OCI-LY1 (cell line): ENCODE data around the gene RHEBL1.

Experiments
- H2AFZ ChIP-seq: fragments of 200-600 bp; sonication (generic), shearing (Covaris generic); 2 replicates; pipeline ENCODE4 v1.6.0; 2014; ENCODE audit warnings: antibody characterized with exemption, mild to moderate bottlenecking, low read length
- H3F3A ChIP-seq: fragments of 200-600 bp; sonication (generic), shearing (Covaris generic); 2 replicates; pipeline ENCODE4 v1.6.0; 2014; ENCODE audit warnings: mild to moderate bottlenecking, antibody characterized with exemption, low read length, moderate library complexity; ENCODE audit not compliant: insufficient read depth
- H3K27ac ChIP-seq: fragments of 200-600 bp; sonication (generic); 2 replicates; pipeline ENCODE4 v1.5.1; 2014; ENCODE audit warnings: low read length, mixed run types, mild to moderate bottlenecking, low read depth; ENCODE audit not compliant: poor library complexity, severe bottlenecking
- H3K27me3 ChIP-seq: fragments of 200-600 bp; sonication (generic); 2 replicates; pipeline ENCODE4 v1.6.0; 2014; ENCODE audit warnings: antibody characterized with exemption, mild to moderate bottlenecking, low read length, moderate library complexity; ENCODE audit not compliant: insufficient read depth
- H3K36me3 ChIP-seq: fragments of 200-600 bp; sonication (generic); 2 replicates; pipeline ENCODE4 v1.6.1; 2014; ENCODE audit warnings: mild to moderate bottlenecking, antibody characterized with exemption, low read length, moderate library complexity, mixed read lengths; ENCODE audit not compliant: insufficient read depth
- H3K4me1 ChIP-seq: fragments of 200-600 bp; sonication (generic); 2 replicates; pipeline ENCODE4 v1.5.1; 2014; ENCODE audit warnings: mild to moderate bottlenecking, low read length, moderate library complexity; ENCODE audit not compliant: insufficient read depth, severe bottlenecking
- H3K4me2 ChIP-seq: fragments of 200-600 bp; sonication (generic), shearing (Covaris generic); 2 replicates; pipeline ENCODE4 v1.6.1; 2014; ENCODE audit warnings: low read length
- H3K4me3 ChIP-seq: fragments of 200-600 bp; sonication (generic); 2 replicates; pipeline ENCODE4 v1.5.1; 2014; ENCODE audit warnings: low read length, low read depth, mild to moderate bottlenecking, mixed read lengths; ENCODE audit not compliant: poor library complexity, severe bottlenecking
- H3K79me2 ChIP-seq: fragments of 200-600 bp; shearing (Covaris generic); 2 replicates; pipeline ENCODE4 v1.6.1; 2016; ENCODE audit warnings: mixed run types, low read length, mixed read lengths; ENCODE audit not compliant: insufficient read depth
- H3K9ac ChIP-seq: fragments of 200-600 bp; sonication (generic), shearing (Covaris generic); 2 replicates; pipeline ENCODE4 v1.6.1; 2014; ENCODE audit warnings: mild to moderate bottlenecking, low read length, mixed read lengths
- H3K9me2 ChIP-seq: fragments of 200-600 bp; sonication (generic), shearing (Covaris generic); 2 replicates; pipeline ENCODE4 v1.6.1; 2014; ENCODE audit warnings: low read depth, mild to moderate bottlenecking, low read length, mixed read lengths
- H3K9me3 ChIP-seq: fragments of 200-600 bp; shearing (Covaris generic); 2 replicates; pipeline ENCODE4 v1.6.1; 2014; ENCODE audit warnings: low read length, mixed read lengths
- H4K20me1 ChIP-seq: fragments of 200-600 bp; sonication (generic), shearing (Covaris generic); 2 replicates; pipeline ENCODE4 v1.6.0; 2016; ENCODE audit warnings: mild to moderate bottlenecking, low read length; ENCODE audit not compliant: insufficient read depth
- EZH2 ChIP-seq: fragments of 200-600 bp; sonication (generic), shearing (Covaris generic); IDR thresholded peaks from 2 replicates; pipeline ENCODE4 v1.8.0; 2017; ENCODE audit warnings: borderline replicate concordance, mixed run types, mild to moderate bottlenecking, antibody characterized with exemption, low read length, moderate library complexity, mixed read lengths
- TF ChIP-seq, protein P1 (sequence below): fragments of 200-600 bp; sonication (generic), shearing (Covaris generic); IDR thresholded peaks from 2 replicates; pipeline ENCODE4 v1.5.1; 2017; ENCODE audit warnings: mild to moderate bottlenecking, antibody characterized with exemption, low read length, moderate library complexity, mixed read lengths

Gene RHEBL1

DNA sequence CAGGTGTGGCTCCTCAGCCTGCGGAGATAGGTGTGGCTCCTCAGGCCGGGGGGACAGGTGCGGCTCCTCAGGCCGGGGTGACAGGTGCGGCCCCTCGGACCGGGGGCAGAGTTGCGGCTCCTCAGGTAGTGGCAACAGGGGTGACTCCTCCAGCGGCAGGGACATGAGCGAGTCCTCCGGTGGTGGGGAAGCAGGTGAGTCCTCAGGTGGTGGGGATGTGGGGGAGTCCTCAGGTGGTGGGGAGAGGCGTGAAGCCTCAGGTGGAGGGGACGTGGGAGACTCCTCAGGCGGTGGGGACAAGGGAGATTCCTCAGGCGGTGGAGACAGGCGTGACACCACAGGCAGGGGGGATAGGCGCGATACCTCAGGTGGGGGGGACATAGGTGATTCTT lies 18.4 kb downstream of the RHEBL1 start:
- peaks cover 93% of the 10 kb centered on the region for H3K36me3 ChIP-seq
- TF ChIP-seq, protein P1, sequence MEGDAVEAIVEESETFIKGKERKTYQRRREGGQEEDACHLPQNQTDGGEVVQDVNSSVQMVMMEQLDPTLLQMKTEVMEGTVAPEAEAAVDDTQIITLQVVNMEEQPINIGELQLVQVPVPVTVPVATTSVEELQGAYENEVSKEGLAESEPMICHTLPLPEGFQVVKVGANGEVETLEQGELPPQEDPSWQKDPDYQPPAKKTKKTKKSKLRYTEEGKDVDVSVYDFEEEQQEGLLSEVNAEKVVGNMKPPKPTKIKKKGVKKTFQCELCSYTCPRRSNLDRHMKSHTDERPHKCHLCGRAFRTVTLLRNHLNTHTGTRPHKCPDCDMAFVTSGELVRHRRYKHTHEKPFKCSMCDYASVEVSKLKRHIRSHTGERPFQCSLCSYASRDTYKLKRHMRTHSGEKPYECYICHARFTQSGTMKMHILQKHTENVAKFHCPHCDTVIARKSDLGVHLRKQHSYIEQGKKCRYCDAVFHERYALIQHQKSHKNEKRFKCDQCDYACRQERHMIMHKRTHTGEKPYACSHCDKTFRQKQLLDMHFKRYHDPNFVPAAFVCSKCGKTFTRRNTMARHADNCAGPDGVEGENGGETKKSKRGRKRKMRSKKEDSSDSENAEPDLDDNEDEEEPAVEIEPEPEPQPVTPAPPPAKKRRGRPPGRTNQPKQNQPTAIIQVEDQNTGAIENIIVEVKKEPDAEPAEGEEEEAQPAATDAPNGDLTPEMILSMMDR: no peak
- no peak for TF ChIP-seq EZH2
- 0 out of 2 replicates have a peak, but pooled peaks cover 2% of the 10 kb centered on the region for H4K20me1 ChIP-seq
- H3K4me1 ChIP-seq: peaks cover 10% of the 10 kb centered on the region
- no peaks in the 10 kb centered on the region for H3K9me2 ChIP-seq
- H3K4me2 ChIP-seq: no peak overlapping the region
- no peak overlapping the region for H3K27ac ChIP-seq
- no peaks in the 10 kb centered on the region for H3K27me3 ChIP-seq
- H3F3A ChIP-seq: no peaks in the 10 kb centered on the region
- H2AFZ ChIP-seq: no peak overlapping the region
- no peak overlapping the region for H3K4me3 ChIP-seq
- no peak overlapping the region for H3K9ac ChIP-seq
- peaks cover 16% of the 10 kb centered on the region for H3K79me2 ChIP-seq
- no peaks in the 10 kb centered on the region for H3K9me3 ChIP-seq

DNA sequence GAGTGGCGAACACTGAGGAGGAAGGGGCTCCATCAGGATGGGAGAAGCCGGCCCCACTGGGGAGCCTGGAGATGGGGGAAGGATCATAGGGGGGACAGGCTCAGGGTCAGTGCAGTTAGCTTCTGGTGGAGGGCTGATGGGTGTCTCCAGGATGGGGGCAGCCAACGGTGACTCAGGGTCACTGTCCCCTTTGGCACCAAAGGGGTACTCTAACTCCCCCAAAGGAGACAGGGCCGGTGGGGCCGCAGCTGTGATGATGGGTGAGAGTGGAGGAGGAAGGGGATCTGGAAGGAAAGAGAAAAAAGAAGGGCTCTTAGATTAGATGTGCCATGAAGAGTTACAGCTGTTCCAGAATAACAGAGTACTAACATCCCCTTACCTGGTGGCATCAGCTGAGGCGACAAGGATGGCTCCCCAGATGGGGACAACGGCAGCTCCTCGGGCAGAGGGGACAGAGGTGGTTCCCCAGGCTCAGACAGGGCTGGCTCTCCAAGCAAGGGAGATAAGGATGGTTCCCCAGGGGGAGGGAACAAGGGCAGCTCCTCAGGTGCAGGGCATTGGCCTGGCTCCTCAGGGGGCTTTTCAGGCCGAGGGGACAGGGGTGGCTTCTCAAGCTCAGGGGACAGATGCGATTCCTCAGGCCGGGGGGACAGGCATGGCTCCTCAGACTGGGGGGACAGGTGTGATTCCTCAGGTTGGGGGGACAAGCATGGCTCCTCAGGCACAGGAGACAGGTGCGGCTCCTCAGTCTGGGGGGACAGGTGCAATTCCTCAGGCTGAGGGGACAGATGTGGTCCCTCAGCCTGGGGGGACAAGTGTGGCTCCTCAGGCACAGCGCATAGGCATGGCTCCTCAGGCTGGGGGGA lies 19.0 kb downstream of the RHEBL1 start:
- Histone ChIP-seq H3K36me3 (peaks cover 99% of the 10 kb centered on the region), H3K4me2 (no peak overlapping the region), H2AFZ (no peak overlapping the region), H3K27me3 (no peaks in the 10 kb centered on the region), H3K9me3 (no peaks in the 10 kb centered on the region), H4K20me1 (no peaks in the 10 kb centered on the region), H3K4me3 (no peak overlapping the region), H3F3A (no peaks in the 10 kb centered on the region), H3K9ac (no peak overlapping the region), H3K79me2 (peaks cover 10% of the 10 kb centered on the region), H3K4me1 (peaks cover 3% of the 10 kb centered on the region), H3K9me2 (no peaks in the 10 kb centered on the region), H3K27ac (no peak overlapping the region)
- no peak for TF ChIP-seq EZH2
- TF ChIP-seq, protein P1: no peak

DNA sequence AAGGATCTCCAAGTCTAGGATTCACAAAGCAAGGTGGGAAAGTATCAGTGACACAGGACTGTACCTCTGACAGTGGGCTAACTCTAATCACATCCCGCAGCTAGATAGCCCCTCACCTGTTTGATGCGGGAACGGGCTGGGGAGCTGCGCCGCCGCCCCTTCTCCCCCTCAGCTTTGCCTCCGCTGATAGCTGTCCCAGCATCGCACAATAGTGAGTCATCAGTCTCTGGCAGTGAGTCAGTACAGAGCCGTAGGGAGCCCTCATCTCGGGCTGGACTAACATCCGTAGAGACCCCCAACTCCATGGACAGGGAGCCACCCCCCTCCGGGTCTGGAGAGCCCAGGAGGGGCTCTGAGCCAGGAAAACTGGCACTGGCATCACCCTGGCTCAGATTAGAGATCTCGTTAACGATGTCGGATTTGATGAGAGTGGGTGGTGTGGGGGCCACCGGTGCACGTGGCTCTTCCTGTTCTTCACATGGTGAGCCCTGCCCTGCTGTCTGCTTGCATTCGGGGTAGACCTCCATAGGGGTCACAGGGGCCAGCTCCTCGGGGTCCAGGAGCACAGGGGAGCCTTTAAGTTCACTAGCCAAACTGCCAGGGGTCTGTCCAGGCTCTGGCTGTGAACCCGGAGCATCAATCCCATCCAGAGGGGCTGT lies 20.1 kb downstream of the RHEBL1 start:
- no peaks in the 10 kb centered on the region for H3K9me2 ChIP-seq
- H4K20me1 ChIP-seq: no peaks in the 10 kb centered on the region
- no peaks in the 10 kb centered on the region for H3F3A ChIP-seq
- no peaks in the 10 kb centered on the region for H3K4me1 ChIP-seq
- no peaks in the 10 kb centered on the region; the same call in 1 of the 2 replicates for H3K79me2 ChIP-seq
- H3K4me2 ChIP-seq: no peak overlapping the region
- H3K27me3 ChIP-seq: no peaks in the 10 kb centered on the region
- H3K27ac ChIP-seq: no peak overlapping the region
- no peak overlapping the region for H2AFZ ChIP-seq
- no peak overlapping the region for H3K9ac ChIP-seq
- H3K4me3 ChIP-seq: no peak overlapping the region
- peaks cover 99% of the 10 kb centered on the region for H3K36me3 ChIP-seq
- no peaks in the 10 kb centered on the region for H3K9me3 ChIP-seq
- TF ChIP-seq, protein P1: no peak
- TF ChIP-seq EZH2: no peak
